Measurements from ENCODE around the gene ENOX1. TPM values are rescaled to one million over a fixed set of nuclear protein-coding genes. Genes with fewer than 3 reads are reported as not detected.

ENOX1 gene
- total and polyA plus RNA-seq, 2 of the 8 experiments (the other 6 are each of a cell fraction or from before 2014, with no cell fraction given), result 0.23 to 0.37 TPM

DNA sequence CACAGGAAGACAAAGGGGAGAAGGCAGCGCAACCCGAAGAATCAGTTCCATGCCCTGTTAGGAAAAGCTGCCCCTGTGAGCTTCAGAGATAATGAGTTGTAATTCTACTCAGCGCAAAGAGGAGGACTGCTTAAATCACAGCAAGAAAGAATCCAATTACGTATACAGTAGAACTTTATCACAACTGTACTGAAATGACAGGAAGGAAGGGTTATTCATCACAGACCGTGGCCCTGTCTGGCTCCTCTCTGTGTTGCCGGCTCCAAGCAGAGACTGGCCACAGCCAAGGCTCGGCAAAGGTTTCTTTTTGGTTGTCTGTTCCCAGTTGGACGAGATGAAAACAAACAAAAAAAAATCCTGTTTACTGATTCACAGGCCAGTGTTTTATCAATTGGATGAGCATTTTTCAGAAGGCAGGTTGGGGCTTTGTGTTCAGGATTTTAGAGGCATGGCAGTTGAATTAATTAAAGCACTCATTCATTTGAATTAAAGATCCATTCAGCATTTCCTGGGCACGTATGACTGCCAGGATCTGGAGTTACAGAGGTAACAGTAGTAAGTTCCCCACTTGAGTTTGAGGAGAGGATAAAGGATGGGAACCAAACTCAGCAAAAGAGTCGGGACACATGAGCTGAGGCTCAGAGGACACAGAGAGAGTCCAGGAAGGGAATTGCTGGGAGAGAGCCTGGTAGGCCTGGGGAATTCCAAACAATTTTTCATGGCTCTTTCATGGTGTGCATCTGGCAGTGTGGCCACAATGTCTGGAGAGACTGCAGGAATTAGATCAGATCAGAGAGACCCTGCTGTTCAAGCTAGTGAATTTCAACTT, 422.3 kb downstream of the ENOX1 start:
- no peak overlapping the region for H2BK120ac ChIP-seq (replicated peaks; ENCODE audit: low read depth, low read length)
- no peaks in the 10 kb centered on the region for H4K20me1 ChIP-seq (replicated peaks in 1 of 2; ENCODE audit: control insufficient read depth in 1 of 2, insufficient read depth in 2 of 2, low read length in 2 of 2)
- H3K18ac ChIP-seq (ENCODE audit: extremely low read depth, low read length), result no peak overlapping the region
- no peak overlapping the region; the same call in 1 of the 2 replicates for H2BK15ac ChIP-seq (ENCODE audit: low read length)
- no peak overlapping the region for H2AK5ac ChIP-seq (ENCODE audit: low read depth, low read length)
- CTCF ChIA-PET (ENCODE audit: partially characterized antibody), result no interaction called here
- DNase-seq (ENCODE audit: low read depth in 1 of 2, low spot score in 2 of 2), result no peak
- no peak overlapping the region for H3K27ac ChIP-seq (ENCODE audit: low read depth, low read length)
- H4K8ac ChIP-seq (ENCODE audit: extremely low read depth, insufficient read depth, low read length), result no peak overlapping the region
- 0 out of 2 replicates have a peak overlapping the region, but pooled peaks have one; percentile 40 for H2BK5ac ChIP-seq (ENCODE audit: low read depth, low read length)
- 0 out of 2 replicates have a peak, but pooled peaks cover 2% of the 10 kb centered on the region for H3K23me2 ChIP-seq (ENCODE audit: low read depth, low read length)
- no peak overlapping the region for H4K5ac ChIP-seq (ENCODE audit: insufficient read length, low read depth, low read length)
- no peaks in the 10 kb centered on the region for H3K9me3 ChIP-seq (ENCODE audit: insufficient read depth in 2 of 2, low read depth in 1 of 2, low read length in 1 of 2)
- H3K36me3 ChIP-seq (ENCODE audit: control insufficient read depth in 2 of 4, insufficient read depth in 4 of 4, low read length in 3 of 4), result no peaks in the 10 kb centered on the region
- peaks cover 2 to 14% (median 10%) of the 10 kb centered on the region in 4 experiments; a peak in 5 of 7 replicates for H3K4me1 ChIP-seq (replicated peaks in 1 of 4; ENCODE audit: control insufficient read depth in 3 of 4, insufficient read depth in 4 of 4, low read length in 3 of 4)
- no peak overlapping the region for H3K14ac ChIP-seq (ENCODE audit: insufficient read length)
- no peaks in the 10 kb centered on the region for H3K79me2 ChIP-seq (ENCODE audit: control insufficient read depth in 1 of 2, insufficient read depth in 2 of 2, low read length in 2 of 2)
- peak overlapping the region; percentile 40; the same call in 1 of the 2 replicates for H2BK12ac ChIP-seq (ENCODE audit: low read depth, low read length)
- peak overlapping the region; percentile 45; the same call in 1 of the 2 replicates for H2AFZ ChIP-seq (ENCODE audit: low read length)
- H2BK20ac ChIP-seq (ENCODE audit: low read length), result no peak overlapping the region
- WGBS, 2 experiments (ENCODE audit: extremely low coverage in 1 of 2, insufficient coverage in 1 of 2, insufficient read length in 1 of 2, insufficient replicate concordance in 2 of 2, low coverage in 1 of 2, low lambda C conversion rate in 2 of 2, missing lambda C conversion rate in 1 of 2), result 81% methylated on average over 10 of the region's 10 CpGs; no CpG with 5 or more reads in 1 of the 2 experiments
- H3K79me1 ChIP-seq (ENCODE audit: low read depth, low read length), result no peaks in the 10 kb centered on the region
- FAIRE-seq, result peak; percentile 19
- H3K4me3 ChIP-seq (ENCODE audit: extremely low read depth in 1 of 4, insufficient read depth in 2 of 4, low read depth in 3 of 4, low read length in 4 of 4), result no peak overlapping the region
- no peak overlapping the region for H3K9ac ChIP-seq (replicated peaks in 1 of 4; ENCODE audit: extremely low read depth in 1 of 4, low read depth in 3 of 4, low read length in 3 of 4)
- POLR2A ChIA-PET (ENCODE audit: partially characterized antibody), result no interaction called here
- no peak overlapping the region for H4K91ac ChIP-seq (replicated peaks; ENCODE audit: insufficient read length, low read length)
- H3K27me3 ChIP-seq (replicated peaks in 1 of 4; ENCODE audit: control insufficient read depth in 3 of 4, extremely low read depth in 1 of 4, insufficient read depth in 3 of 4, low read length in 3 of 4), result no peaks in the 10 kb centered on the region
- no peak overlapping the region for H3K4ac ChIP-seq (replicated peaks; ENCODE audit: insufficient read length, low read depth, low read length)
- no peak overlapping the region for H3K56ac ChIP-seq (replicated peaks; ENCODE audit: insufficient read length, low read depth, low read length)
- no peak overlapping the region for H3K23ac ChIP-seq (ENCODE audit: insufficient read length)
- H3K4me2 ChIP-seq (ENCODE audit: insufficient read depth in 1 of 2, low read depth in 2 of 2, low read length in 2 of 2), result no peak overlapping the region
- TF ChIP-seq RAD21 (IDR thresholded peaks at IDR 0.05 in 1 of 2, conservative IDR thresholded peaks at IDR 0.05 in 1 of 2; ENCODE audit: low read depth in 2 of 2, low read length in 2 of 2) (no peak), RXRA (IDR thresholded peaks at IDR 0.05; ENCODE audit: insufficient read depth, low read depth, low read length) (no peak), HDAC2 (IDR thresholded peaks at IDR 0.05; ENCODE audit: borderline replicate concordance in 1 of 2, low read depth in 2 of 2, low read length in 2 of 2) (no peak), CEBPB (IDR thresholded peaks at IDR 0.05; ENCODE audit: low read depth, low read length) (no peak), CHD2 (IDR thresholded peaks at IDR 0.05; ENCODE audit: low read length) (no peak), TEAD4 (IDR thresholded peaks at IDR 0.05; ENCODE audit: low read depth, low read length) (no peak), KDM1A (IDR thresholded peaks at IDR 0.05; ENCODE audit: borderline replicate concordance, low read length) (no peak), SP4 (IDR thresholded peaks at IDR 0.05; ENCODE audit: low read length) (no peak), SP1 (IDR thresholded peaks at IDR 0.05; ENCODE audit: low read depth, low read length) (no peak), MAX (IDR thresholded peaks at IDR 0.05) (no peak), CBX8 (IDR thresholded peaks at IDR 0.05; ENCODE audit: borderline replicate concordance, low read depth, low read length) (no peak), NRF1 (IDR thresholded peaks at IDR 0.05; ENCODE audit: low read depth, low read length) (no peak)

All from H1 (cell line).